ENCODE data around the gene SERPINF2.
"Not testable (repeated sequence)": the region's sequence is repeated elsewhere in the genome, so short reads cannot be mapped to it uniquely, and the experiment has no call there.

Gene SERPINF2

GRCh38 chr17:1736348-1737281, 6.1 kb upstream of the SERPINF2 start:
- no peak for DNase-seq

GRCh38 chr17:1737531-1738291, 5.0 kb upstream of the SERPINF2 start:
- no peak for DNase-seq

GRCh38 chr17:1741899-1742298, 772 bp upstream of the SERPINF2 start:
- not testable (repeated sequence) for DNase-seq

DNA sequence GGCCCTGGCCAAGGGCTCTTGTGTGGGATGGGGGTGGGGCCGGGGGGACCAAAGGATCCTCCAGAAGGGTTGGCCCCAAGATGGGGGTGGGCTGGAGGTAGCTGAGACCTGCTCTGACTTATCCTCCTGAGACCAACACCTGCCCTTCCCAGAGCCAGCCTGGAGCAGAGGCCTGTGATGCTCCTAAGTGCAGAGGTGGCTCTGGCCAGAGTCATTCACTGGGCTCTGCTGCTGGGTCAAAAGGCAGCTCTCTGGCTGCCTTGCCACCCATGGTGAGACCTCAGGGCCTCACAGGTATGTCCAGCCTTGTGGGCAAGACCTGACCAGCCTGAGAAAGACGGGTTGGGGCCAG, 393 bp downstream of the SERPINF2 start:
- no peak for DNase-seq

GRCh38 chr17:1744551-1745512, 2.2 kb downstream of the SERPINF2 start:
- no peak for DNase-seq

GRCh38 chr17:1745513-1746020, 2.9 kb downstream of the SERPINF2 start:
- DNase-seq, result no peak

GRCh38 chr17:1746975-1747543, 4.4 kb downstream of the SERPINF2 start:
- no peak for DNase-seq

DNA sequence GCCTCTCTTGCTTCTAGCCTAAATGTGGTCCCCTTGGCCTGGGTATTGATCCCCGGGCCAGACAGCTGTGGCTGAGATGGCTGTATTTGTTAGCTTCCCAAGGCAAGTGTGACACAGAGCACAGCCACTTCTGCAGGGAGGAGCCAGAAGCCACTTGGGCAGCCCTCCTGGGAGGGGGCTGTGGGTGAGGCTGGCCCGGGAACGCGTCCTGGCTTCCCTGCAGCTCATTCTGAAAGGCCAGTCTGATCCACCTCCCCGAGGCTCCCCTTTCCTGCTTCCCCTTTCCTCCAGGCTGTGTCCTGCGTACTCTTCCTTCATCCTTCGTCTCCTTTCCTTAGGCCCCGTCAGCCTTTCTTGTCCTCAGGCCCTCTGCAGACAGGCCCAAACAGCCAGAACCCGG, 8.0 kb downstream of the SERPINF2 start:
- DNase-seq, result no peak

DNA sequence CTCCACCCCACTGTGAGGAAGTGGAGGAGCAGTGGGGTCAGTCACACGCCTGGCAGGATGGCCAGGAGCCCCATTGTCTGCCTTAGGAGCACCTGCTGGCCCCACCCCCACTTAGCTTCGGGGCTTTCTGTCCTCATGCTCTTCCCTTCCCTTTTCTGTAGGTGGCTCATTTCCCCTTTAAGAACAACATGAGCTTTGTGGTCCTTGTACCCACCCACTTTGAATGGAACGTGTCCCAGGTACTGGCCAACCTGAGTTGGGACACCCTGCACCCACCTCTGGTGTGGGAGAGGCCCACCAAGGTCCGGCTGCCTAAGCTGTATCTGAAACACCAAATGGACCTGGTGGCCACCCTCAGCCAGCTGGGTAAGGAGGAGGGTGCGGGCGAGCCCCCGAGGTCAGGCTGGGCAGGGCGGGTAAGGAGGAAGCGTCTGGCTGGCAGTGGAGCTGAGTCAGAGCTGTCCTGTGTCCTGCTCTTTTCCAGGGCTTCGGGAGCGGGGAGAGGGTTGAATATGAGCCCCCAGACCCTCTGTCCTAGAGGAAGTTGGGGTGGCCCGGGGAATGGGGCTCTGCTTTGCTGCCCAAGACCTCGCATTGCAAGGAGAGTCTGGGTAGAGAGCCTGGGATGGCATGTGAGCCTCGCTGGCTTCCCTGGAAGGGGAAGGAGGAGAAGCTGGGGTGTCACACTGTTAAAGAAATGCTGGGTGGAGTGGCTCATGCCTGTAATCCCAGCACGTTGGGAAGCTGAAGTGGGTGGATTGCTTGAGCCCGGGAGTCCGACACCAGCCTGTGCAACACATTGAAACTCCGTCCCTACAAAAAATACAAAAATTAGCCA, 10.0 kb downstream of the SERPINF2 start:
- no peak for DNase-seq

GRCh38 chr17:1753767-1754429, 11.2 kb downstream of the SERPINF2 start:
- DNase-seq, result no peak

- no peak for DNase-seq
Observed at GRCh38 chr17:1754430-1755112, 11.9 kb downstream of the SERPINF2 start.

- DNase-seq, result no peak
Observed at GRCh38 chr17:1755252-1755826, 12.7 kb downstream of the SERPINF2 start.

DNA sequence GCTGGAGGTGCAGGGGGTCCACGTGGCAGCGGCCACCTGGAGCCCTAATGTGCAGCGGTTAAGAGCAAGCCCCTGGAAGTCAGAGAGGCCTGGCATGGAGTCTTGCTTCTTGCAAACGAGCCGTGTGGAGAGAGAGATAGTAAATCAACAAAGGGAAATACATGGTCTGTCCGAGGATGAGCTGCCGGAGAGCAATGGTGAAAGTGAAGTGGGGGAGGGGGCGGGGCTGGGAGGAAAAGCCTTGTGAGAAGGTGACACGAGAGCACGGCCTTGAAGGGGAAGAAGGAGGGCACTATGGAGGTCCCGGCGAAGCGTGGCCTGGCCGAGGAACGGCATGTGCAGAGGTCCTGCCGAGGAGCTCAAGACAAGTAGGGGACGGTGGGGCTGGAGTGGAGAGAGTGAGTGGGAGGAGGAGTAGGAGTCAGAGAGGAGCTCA, 13.2 kb downstream of the SERPINF2 start:
- no peak for DNase-seq

- no peak for DNase-seq
Observed at GRCh38 chr17:1758807-1759206, 16.1 kb downstream of the SERPINF2 start.

GRCh38 chr17:1759529-1759928, 16.9 kb downstream of the SERPINF2 start:
- no peak for DNase-seq

DNA sequence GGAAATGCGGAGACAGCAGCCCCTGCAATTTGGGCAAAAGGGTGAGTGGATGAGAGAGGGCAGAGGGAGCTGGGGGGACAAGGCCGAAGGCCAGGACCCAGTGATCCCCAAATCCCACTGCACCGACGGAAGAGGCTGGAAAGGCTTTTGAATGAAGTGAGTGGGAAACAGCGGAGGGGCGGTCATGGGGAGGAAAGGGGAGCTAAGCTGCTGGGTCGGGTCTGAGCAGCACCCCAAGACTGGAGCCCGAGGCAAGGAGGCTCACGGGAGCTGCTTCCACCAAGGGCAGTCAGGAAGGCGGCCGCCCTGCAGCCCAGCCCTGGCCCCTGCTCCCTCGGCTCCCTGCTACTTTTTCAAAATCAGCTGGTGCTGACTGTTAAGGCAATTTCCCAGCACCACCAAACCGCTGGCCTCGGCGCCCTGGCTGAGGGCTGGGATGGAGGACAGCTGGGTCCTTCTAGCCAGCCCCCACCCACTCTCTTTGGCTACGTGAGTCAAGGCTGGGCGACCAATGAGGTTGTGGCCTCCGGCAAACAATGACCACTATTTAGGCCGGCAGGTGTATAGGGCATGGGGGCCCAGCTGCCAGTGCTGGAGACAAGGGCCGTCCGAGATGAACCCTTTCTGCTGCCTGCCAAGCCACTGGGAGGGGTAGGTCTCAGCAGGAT, 19.7 kb downstream of the SERPINF2 start:
- DNase-seq, result no peak

DNA sequence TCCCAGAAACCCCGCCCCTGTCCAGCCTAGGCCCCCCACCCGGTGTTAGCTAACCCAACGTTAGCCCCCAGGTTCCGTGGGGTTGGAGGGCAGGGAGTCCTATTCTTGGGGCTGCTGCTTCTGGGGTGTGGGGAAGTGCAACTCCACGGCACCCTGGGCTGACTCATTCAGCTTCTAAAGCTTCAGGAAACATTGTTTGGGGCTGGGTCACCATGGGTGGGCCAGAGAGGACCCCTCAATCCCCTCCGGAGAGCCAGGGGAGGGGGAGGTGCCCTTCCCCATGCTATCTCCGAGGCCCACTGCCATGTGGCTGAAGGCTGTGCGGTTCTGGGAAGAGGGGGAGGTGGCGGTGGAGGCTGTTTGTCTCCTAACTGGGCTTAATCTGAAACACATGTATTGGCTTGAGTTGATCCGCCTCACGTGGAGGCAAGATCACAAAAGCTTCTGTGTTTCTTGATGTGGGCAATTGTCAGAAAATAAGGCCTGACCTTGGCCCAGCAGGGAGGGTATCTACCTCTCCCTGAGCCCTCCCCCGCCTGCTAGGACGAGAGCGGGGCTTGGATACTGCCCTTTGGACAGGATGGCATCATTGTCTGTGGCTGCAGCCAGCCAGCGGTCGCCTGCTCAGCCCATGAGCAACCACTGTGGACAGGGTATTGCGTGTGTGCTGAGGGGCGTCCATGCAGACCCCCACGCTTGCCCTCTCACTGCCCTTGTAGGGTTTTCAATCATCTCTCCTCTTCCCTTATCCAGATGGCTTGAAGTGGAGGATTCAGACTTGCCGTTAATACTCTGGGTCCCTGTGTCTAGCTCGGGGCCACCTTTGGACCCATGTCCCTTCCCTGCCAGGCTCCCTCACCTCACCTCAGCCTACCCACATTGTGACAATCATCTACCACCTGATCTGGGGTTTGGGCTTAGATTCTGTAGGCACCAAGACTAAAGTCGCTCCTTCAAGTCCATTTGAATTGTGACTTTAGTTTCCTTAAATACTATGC, 20.5 kb downstream of the SERPINF2 start:
- no peak for DNase-seq

- DNase-seq, result peak; percentile 29
Observed at GRCh38 chr17:1764284-1764683, 21.6 kb downstream of the SERPINF2 start.

Measured in midbrain (tissue), 1 donor.